ENCODE measurements around the gene ANGPTL2.

ANGPTL2 gene

DNA sequence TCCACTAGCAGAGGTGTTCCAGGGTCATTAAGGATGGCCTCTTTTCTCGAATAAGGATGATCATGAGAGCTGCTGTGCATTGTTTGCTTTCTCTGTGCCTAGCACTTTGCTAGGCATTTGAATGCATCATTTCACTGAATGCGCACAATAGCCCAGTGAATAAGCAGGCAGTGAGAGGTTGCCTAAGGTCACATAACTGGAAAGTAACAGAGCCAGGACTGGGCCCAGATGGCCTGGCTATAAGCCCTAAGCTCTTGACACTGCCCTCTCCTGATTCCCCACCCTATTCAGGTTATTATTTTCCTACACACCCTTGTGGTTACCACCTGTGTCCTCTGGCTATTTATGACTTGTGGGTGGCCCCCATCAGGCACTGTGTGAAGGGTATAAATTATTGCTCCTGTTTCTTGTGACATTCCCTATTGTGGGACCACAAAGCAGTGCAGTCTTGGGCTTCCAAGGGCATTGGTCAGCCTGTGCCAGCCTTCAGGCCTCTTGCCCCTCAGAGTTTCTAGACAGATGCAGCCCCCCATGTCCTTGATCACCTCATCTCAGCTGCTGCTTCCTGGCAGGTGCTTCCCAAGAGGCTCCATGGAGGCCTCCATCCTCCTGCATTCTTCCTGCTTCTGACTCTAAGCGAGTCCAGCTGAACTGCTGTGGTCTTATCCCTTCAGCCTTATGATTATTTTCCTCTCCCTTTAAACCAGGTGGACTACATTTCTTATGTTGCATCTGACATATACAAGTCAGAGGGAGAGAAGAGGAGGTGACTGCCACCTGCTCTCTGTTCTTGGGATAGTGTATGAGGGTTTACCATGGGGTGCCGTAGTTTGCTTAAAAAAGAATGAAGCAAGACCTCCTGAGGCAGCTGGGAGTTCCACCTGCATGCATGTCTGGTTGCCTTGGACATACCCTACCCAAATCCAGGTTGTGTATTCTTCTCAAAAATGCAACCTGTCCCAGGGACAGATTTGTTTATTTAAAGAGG is 47.6 kb downstream of the ANGPTL2 start:
- no peak for DNase-seq

DNA sequence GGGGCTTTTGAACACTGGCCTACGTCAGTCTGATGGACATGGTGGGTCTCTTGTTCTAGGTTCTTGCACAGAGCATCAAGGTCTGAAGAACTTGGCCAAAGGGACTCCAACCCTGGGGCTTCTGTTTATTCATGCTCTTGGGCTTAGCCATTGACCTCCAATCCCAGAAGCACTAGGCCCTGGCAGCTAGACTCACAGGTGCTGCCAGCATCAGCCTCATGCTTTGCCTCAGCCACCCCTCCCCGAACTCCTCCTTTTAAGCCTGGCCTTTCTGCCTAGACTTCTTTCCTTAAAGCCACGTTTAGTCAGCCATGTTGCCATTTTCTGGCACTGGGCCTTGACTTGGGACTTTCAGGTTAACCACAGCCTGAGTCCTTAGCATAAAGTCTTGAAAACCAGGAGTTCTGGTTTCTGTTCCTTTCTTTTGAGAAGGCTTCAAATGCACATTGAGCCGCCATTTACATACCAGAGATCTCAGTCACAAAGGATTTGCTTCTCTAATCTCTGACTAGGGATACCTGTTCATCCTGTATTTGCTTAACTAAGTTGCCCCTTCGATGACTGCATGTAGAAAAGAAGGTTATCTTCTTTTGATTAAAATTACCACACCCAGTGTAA is 54.7 kb downstream of the ANGPTL2 start:
- no peak for DNase-seq

DNA sequence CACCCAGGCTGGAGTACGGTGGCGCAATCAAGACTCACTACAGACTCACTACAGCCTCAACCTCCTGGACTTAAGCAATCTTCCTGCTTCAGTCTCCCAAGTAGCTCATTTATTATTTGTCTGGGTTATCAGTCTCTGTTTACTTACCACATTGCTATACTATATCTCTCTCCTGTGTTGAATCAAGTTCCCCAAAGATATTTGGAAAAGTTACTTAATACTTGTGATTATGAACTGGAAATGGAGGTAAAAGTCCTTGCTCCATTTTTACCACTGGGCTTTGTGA is 55.6 kb downstream of the ANGPTL2 start:
- DNase-seq = no peak

DNA sequence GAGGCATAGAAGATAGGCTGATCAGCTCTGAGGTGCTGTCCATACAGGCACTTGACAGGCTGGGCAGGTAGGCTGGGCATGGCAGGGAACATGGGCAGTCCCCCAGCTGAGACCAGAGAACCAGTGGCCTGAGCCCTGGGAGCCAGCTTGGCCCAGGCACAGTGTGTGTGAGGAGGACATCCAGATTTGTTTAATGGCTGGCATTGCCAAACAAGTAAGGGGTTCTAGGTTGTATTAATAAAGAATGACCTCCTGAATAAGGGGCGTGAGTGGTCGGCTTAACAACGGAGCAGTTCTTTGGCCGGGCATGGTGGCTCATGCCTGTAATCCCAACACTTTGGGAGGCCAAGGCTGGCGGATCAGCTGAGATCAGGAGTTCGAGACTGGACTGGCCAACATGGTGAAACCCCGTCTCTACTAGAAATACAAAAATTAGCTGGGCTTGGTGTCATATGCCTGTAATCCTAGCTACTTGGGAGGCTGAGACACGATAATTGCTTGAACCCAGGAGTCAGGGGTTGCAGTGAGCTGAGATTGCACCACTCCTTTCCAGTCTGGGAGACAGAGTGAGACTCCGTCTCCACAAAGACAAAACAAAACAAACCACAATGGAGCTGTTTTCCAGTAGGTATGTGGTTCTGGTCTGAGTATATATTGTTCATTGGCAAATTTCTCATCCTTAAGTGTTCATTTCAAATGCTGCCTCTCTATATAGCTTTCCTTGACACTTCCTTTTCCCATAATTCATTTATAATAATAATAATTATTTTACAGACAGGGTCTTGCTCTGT is 56.2 kb downstream of the ANGPTL2 start:
- DNase-seq = no peak

DNA sequence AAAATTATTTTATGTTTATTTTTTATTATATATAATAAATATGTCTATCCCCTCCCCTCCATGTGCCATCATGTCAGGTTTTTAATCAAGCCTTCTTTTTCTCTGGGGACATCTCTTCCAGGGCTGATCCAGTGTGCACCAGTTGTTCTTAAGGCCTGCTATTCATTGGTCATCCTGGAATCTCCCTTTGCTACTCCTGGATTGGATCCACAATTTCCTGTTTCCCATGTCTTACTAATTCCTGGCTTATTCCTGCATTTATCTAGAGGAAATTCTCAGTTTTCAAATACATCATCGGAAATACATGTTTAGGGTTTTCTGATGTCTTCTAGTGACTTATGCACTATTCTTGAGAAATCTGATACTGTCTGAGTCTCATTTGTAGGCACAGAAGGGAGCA is 56.8 kb downstream of the ANGPTL2 start:
- DNase-seq = no peak

DNA sequence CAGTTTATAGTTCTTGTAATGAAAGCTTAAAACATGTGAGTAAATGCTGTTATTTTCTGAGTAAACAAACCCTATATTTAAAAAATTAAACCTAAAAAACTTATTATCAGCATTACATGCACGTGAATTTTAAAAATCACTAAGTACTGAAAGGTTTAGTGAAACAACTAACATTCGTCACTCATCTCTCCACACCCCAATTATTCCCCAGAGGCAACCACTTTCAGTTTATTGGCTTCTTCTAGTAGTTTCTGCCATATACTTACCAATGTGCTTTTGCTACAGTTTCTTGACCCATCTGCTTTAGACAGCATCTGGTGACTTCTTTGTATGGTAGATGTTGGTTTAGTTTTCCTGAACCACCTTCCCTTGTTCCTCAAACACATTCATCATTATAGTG is 58.1 kb downstream of the ANGPTL2 start:
- DNase-seq = no peak

DNA sequence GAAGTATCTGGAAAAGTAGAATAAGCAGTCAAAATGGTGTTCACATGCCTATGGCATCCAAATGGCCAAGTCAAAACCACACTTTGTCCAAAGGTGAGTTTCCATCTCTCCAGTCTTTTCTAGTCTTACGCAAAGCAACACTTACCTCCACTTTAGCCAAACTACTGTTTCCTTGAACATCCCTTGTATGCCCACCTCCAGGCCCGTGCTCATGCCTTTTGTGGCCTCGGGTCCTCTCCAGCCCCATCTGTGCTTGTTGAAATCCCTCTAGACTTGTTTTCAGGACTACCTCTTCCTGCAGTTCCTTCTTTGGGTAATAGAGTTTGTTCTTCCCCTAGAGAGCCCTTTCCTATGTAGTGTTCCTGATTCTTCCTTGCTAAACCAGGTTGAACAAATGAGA is 61.0 kb downstream of the ANGPTL2 start:
- DNase-seq = no peak

DNA sequence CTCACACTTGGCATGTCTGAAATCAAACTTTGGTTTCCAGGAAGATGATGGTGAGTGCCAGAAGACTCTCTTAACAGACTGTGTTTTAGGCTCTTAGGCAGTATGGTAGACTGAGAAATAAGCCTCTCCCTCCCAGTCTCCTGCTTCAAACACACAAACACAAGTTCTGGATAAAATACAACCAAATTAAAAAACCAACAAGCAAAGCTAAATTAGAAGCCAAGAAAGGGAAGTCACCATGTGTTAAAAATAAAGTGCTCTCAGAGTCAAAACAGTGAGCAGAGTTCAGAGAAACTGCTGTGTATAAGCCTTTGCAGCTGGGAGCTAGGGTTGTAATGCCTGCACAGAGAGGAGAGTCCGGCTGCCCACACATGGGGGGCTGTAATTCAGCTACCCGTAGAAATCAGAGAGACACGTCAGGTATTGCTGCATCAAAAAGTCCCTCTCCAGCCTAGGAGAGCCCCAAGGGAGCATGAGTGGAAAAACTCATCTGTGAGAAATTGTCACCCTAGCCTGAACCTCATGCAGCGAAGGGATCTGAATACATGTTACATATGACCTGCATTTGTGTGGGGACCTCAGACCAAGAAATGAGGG is 62.6 kb downstream of the ANGPTL2 start:
- DNase-seq = no peak

DNA sequence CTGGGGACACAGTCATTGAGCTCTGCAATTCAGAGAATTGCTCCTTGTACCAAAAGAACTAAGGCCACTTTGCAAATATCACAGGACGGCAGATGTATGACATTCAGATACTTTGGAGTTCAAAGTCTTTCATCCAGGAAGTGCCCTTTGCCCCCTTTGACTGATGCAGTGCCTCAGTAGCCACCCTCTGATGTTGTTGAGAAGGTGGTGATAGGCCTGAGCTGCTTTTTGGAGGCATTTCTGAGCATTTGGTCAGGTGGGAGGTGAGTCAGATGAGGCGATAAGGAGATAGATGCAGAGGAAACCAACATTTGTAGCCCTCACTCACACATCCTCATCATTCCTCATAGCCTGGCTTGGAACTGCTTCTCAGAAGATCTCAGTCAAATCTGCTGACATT is 63.4 kb downstream of the ANGPTL2 start:
- no peak for DNase-seq

DNA sequence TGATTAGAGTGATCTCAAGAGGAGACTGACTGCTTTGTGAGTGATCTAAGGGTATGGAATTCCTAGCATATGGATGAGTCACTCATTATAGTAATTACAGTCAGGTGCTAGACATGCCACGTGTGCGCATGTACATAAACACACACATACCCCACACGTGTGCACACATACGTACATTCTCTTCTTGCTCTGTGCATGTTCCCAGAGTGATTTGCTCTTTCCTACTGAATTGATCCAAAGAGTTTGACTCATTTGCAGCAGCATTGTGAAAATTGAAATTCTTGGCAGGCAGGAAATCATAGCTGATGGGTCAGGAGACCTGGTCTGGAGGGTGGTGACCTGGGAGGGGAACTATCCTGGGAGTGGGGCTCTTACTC is 63.8 kb downstream of the ANGPTL2 start:
- no peak for DNase-seq

DNA sequence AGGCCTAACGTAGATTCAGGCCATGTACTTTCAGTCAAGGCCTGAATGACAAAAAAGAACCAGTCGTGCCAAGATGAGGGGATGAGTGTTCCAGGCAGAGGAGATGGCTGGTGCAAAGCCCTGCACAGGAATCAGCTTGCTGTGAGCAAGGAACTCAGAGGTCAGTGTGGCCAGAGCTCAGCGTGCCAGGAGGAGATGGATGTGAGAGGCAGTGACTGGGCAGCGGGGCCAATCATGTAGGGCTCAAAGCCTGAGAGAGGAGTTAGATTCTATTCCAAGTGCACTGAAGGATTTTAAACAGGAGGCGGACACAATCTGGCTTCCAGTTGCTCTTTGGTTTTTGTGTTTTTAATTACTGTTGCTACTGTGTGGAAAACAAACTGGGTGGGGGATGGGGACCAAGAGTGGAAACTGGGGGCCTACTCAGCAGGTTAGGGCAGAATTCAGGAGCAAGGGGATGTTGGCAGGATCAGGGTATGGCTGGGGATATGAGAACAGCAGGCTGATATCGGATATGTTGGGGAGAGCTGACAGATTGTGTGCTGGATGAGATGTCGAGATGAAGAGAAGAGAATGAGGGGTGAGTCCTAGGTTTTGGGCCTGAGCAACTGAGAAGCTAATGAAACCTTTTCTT is 64.3 kb downstream of the ANGPTL2 start:
- no peak for DNase-seq

DNA sequence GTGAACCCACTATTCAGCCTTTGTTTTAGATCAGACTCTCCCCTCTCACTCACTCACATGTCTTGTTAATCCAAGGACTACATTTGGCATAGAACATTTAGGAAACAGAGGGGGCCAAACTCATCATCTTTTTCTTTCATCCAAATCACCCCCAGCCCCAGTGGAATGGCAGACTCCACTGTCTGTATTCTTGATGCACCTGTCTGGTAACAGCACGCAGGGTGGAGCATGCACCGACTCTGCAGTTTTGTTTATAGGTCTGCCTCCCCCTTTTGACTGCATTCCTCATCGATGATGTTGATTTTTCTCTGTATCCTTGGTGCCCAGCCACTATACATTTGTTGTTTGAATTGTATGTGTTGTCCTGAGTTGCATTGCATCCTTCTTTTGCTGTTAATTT is 66.0 kb downstream of the ANGPTL2 start:
- no peak for DNase-seq

DNA sequence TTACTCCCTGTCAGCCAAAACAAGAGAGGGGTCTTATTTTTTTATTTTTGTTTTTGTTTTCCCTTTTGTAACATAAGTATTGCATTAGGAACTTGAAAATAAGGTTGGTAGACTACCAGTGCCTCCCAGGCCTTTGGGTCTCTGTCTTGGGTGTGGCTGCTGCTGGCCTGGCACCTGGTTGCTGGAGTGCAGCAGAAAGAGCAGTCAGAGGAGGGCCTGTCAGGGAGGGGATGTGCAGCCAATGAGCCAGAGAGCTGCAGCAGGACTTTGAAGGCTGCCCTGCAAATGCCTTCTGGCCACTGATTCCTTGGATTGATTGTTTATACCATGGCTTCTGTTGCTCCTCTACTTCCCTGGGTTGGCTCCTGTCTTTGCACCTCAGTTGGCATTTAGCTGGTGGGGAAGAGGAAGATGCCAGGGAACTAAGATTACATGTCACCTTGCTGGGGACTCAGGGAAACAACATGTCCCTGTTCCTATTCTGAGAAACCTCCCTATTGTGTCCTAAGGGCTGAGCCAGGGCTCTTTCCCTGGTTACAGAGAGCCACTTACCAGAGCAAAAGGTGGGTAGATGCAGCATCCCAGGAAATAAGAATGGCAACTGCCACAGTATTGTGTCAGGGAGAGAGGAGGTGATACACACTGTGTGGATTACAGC is 66.6 kb downstream of the ANGPTL2 start:
- no peak for DNase-seq

DNA sequence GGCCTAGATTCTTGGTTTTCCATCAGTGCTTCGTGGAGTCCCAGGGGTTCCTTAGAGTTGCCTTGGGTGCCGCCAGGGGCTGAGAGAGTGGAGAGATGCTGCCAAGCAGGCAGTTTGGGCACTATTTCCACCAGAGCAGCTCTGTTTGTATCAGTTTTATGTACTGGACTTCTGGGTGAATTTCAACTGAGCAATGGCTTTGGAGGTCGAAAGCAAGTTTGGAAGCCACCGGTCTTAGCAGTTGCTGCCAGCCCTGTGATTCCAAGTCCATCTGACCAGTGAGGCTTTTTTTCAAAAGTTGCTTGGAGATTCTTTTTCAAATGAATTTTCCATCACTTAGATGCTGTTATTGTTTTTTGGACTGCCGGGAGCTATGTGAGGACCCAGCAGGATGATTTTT is 68.5 kb downstream of the ANGPTL2 start:
- DNase-seq = no peak

DNA sequence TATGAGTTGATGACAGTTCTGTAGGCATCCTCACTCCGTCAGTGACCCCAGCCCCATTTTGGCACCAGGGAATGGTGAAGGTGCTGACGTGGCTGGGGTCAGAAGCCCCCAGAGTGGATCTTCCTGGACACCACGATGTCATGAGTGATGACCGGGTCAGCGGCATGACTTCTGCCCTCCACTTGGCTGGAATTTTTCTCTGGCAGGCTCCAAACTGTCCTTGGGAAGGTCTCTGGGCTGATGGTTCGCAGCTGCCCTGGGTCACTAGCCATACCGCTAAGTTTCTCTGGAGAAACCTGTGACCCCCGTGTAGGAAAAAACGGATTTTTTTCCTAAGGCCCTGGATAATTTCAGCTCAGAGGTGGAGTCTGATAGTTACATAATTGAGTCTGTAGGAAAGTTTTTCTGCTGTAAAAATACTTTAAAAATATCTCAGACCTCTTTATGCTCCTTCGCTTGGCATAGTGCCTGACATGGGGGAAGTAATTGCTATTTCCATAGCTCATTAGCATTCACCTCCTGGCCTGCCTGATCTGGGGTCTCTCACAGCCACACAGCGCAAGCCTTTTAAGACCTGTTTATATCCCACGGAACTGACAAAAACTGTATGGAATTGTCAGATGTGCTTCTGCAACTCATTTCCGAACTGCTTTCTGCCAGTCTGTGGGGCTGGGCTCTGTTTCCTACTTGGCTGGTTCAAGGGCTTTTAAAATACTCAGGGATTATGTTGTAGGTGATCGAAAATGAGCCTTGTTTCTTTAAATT is 69.2 kb downstream of the ANGPTL2 start:
- DNase-seq = no peak

DNA sequence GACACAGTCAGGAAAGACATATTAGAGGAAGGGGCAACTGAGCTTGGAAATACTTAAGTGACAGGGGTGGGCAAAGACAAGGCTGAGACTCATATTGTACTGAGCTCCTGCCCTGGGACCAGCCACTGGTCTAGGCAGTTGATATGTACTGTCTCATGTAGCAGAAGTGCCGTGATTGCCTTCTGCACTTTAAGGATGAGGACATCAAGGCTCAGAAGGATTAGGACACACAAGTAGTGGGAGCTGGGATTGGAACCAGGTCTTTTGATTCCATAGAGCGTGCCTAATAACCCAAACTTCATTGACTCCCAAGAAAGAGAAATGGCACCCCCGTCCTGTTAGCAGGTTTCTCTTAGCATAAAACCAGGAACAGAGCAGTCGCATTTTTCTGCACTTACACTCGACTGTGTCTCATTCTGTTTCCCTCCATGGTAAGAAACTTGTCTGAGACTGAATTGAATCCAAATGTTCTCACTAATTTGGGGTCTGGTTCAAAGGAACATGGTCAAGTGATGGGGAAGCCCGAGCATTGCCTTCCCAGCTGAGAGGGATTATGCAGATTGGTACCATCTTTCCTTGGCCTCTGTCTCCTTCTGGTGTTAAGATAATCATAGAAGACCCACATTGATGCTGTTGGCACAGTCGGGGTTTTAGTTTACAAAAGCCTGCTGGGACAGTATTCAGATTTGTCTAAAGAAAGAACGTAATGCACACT is 70.4 kb downstream of the ANGPTL2 start:
- no peak for DNase-seq

DNA sequence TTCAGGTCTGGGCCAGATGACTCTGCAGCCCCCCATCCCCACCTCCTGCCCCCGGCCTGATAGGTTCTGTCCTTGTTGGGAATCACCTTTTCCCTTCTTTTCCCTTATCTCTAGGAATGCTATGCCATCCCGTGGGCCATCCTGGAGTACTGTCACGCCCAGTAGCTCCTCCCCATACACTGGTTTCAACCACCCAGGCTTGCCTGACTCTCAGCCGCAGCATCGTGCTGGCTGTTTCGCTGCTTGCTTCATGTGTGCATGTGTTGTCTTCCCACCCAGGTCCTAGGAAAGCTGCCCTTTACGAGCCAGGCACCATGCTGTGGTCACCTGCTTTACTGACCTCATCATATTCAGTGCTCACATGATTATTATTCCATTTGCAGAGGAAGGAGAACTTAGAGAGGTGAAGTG is 71.8 kb downstream of the ANGPTL2 start:
- DNase-seq = no peak

DNA sequence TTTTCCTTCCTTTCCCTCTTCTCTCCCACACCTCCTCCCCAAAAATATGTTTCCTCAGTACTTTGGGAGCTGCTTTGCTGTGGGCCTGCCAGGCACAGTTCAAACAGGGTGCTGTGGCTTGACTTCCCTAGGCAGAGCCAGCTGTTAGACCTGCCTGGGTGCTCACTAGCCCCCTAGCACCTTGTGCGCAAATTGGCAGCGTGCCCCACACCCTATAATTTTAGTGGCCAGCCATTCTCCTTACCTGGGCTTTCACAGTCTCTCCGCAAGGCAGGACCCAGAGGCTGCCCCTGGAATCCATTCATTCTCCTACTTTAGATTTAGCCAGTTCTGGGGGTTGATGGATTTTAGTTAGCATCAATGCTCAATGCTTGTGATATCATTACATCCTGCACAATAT is 72.3 kb downstream of the ANGPTL2 start:
- no peak for DNase-seq

DNA sequence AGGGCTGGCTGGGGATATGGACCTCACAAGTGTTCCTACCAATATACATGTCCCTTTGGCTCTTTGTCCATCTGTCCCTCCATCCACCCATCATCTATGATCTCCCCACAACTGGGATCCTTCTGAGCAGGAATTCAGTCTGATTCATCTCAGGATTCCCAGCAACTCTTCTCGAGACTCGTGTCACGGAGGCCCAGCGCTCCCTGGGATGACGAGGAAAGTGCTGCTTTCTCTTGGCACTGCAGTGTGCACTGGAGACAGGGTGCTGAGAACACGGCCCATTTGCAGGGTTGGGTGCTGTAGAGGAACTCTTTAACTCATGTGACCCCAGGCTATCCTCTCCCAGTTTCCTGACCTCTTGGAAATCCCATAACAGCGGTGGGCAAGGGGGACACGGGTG is 72.9 kb downstream of the ANGPTL2 start:
- DNase-seq = no peak

DNA sequence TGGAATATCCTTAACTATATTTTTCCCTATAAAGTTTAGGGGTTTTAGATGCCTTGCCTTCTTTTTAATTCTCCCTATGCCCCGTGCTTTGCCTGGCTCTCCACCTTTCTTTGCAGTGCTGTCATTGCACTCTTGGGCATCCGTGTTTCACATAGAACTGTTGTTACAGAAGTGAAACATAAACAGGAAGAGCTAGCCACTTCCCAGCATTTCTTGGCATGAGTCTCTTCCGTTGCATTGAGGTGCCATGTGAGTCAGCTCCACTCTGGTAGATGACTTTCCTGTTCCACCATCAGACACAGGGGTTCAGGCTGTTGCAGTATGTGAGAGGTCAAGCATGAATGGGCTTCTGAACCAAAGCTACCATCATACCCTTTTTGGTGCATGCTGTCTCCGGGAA is 73.4 kb downstream of the ANGPTL2 start:
- DNase-seq = no peak

DNA sequence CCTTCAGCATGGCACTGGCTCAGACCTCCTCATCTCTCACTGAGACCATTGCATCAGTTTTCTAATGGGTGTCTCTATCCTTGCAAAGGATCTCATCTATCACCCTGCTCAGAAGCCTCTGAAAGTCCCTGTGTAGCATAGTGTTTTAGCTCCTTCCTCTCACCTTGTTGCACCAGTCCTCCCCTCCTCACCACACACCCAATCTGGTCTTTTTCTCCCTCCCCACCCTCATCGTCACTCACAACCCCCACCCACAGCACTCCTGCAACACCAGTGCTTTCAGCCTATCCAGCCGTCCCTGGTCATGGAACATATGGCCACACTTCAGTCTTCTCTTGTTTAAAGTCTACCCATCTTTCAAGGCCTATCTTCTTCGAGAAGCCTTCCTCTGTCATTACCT is 74.5 kb downstream of the ANGPTL2 start:
- DNase-seq = no peak

Data from NCI-H345 (cell line).